ENCODE measurements around the gene MOXD1.

MOXD1 gene

DNA sequence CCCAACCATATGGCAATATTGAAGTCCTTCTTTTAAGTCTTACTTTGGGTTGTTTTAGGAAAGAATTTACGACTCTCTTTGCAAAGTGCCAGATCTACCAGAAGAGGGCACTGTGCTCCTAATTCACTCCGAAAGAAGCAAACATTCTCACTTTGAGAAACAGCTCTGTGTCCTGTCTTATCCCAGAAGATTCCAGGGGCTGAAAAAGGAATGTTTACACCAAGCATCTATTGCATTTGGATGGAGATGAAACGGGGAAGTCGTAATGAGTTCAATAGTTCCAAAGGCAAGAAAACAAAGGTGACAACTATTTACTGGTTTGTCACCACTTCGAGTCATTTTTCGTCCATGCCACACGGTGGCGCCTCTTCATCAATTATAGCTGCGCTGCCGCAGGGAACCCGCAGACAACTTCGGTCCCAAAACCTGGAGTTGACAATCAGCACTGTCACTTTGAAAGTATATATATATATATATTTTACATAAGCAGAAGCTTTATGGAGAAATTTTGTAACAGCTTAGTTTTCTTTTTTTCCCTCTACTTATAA is 121.6 kb downstream of the MOXD1 start:
- Histone ChIP-seq H3K4me3 (ENCODE audit: low read depth, low read length, poor library complexity, severe bottlenecking) (peak overlapping the region; percentile 53), H3K9ac (ENCODE audit: low read length) (peak overlapping the region; percentile 44; the same call in 1 of the 2 replicates), H3F3A (ENCODE audit: insufficient read depth, low read length) (no peaks in the 10 kb centered on the region), H3K36me3 (ENCODE audit: insufficient read depth, low read length) (no peaks in the 10 kb centered on the region), H3K27ac (ENCODE audit: low read depth, low read length, poor library complexity, severe bottlenecking) (no peak overlapping the region), H3K9me3 (ENCODE audit: low read length) (no peaks in the 10 kb centered on the region), H3K4me2 (ENCODE audit: low read length) (peak overlapping the region; percentile 74), H3K9me2 (ENCODE audit: low read depth, low read length) (no peaks in the 10 kb centered on the region), H3K4me1 (ENCODE audit: insufficient read depth, low read length, severe bottlenecking) (peaks cover 9% of the 10 kb centered on the region), H2AFZ (ENCODE audit: low read length) (peak overlapping the region; percentile 81), H4K20me1 (ENCODE audit: insufficient read depth, low read length) (no peaks in the 10 kb centered on the region), H3K79me2 (ENCODE audit: insufficient read depth, low read length) (no peaks in the 10 kb centered on the region), H3K27me3 (ENCODE audit: insufficient read depth, low read length) (no peaks in the 10 kb centered on the region)
- TF ChIP-seq, protein P1, sequence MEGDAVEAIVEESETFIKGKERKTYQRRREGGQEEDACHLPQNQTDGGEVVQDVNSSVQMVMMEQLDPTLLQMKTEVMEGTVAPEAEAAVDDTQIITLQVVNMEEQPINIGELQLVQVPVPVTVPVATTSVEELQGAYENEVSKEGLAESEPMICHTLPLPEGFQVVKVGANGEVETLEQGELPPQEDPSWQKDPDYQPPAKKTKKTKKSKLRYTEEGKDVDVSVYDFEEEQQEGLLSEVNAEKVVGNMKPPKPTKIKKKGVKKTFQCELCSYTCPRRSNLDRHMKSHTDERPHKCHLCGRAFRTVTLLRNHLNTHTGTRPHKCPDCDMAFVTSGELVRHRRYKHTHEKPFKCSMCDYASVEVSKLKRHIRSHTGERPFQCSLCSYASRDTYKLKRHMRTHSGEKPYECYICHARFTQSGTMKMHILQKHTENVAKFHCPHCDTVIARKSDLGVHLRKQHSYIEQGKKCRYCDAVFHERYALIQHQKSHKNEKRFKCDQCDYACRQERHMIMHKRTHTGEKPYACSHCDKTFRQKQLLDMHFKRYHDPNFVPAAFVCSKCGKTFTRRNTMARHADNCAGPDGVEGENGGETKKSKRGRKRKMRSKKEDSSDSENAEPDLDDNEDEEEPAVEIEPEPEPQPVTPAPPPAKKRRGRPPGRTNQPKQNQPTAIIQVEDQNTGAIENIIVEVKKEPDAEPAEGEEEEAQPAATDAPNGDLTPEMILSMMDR (IDR thresholded peaks at IDR 0.05; ENCODE audit: low read length), result peak; percentile 99
- no peak for TF ChIP-seq EZH2 (IDR thresholded peaks at IDR 0.05; ENCODE audit: borderline replicate concordance, low read length)

DNA sequence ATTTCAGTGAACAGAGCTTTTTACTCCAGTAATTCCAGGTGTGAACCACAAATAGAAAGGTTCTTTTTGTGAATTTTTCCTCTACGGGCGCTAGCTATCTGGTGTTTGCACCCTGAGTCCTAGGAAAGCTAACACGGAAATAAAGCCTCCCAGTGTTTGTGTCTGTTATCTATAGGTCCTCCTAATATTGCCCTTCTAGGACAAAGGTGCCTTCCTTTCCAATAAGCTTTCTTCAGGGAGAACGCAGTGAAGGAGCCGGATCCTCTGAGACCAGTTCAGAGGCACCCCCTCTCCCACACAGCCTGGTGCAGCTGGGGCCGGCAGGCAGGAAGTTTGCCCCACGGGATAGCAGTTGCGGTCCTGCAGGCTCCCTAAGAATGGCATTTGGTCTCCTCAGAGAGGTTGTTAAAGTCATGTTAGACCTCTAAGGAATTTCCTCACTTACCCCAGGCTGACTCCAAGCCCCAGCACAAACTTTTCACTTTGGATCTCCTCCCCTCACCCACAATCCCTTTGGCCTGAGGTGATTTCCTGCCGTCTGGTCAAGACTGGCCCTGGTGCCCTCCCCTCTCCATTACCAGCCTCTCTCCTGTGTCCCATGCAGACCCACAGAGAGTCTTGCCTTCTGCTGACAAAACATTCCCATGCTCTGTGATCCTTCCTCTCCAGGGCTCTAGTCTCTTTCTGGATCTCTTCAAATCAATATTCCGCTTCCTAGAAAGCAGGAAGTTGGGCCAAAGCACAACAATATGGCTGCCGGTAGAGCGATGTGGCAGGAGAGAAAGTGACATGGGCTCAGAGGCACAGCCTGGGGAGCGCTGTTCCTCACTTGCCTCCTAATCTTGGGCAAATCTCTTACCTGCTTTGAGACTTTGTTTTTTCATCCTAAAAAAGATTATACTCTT is 126.0 kb downstream of the MOXD1 start:
- no peaks in the 10 kb centered on the region for H3K9me2 ChIP-seq (ENCODE audit: low read depth, low read length)
- no peaks in the 10 kb centered on the region for H3F3A ChIP-seq (ENCODE audit: insufficient read depth, low read length)
- H4K20me1 ChIP-seq (ENCODE audit: insufficient read depth, low read length), result no peaks in the 10 kb centered on the region
- no peak overlapping the region for H2AFZ ChIP-seq (ENCODE audit: low read length)
- H3K79me2 ChIP-seq (ENCODE audit: insufficient read depth, low read length), result no peaks in the 10 kb centered on the region
- H3K9ac ChIP-seq (ENCODE audit: low read length), result no peak overlapping the region
- H3K4me3 ChIP-seq (ENCODE audit: low read depth, low read length, poor library complexity, severe bottlenecking), result no peak overlapping the region
- H3K9me3 ChIP-seq (ENCODE audit: low read length), result no peaks in the 10 kb centered on the region
- no peak for TF ChIP-seq EZH2 (IDR thresholded peaks at IDR 0.05; ENCODE audit: borderline replicate concordance, low read length)
- TF ChIP-seq, protein P1 (IDR thresholded peaks at IDR 0.05; ENCODE audit: low read length), result no peak
- H3K36me3 ChIP-seq (ENCODE audit: insufficient read depth, low read length), result no peaks in the 10 kb centered on the region
- no peaks in the 10 kb centered on the region for H3K27me3 ChIP-seq (ENCODE audit: insufficient read depth, low read length)
- H3K4me1 ChIP-seq (ENCODE audit: insufficient read depth, low read length, severe bottlenecking), result peaks cover 23% of the 10 kb centered on the region
- H3K4me2 ChIP-seq (ENCODE audit: low read length), result no peak overlapping the region
- H3K27ac ChIP-seq (ENCODE audit: low read depth, low read length, poor library complexity, severe bottlenecking), result no peak overlapping the region

- Histone ChIP-seq H4K20me1 (ENCODE audit: insufficient read depth, low read length) (no peaks in the 10 kb centered on the region), H3K9ac (ENCODE audit: low read length) (no peak overlapping the region), H3F3A (ENCODE audit: insufficient read depth, low read length) (no peaks in the 10 kb centered on the region), H3K27me3 (ENCODE audit: insufficient read depth, low read length) (no peaks in the 10 kb centered on the region), H3K4me3 (ENCODE audit: low read depth, low read length, poor library complexity, severe bottlenecking) (no peak overlapping the region), H3K79me2 (ENCODE audit: insufficient read depth, low read length) (no peaks in the 10 kb centered on the region), H3K4me2 (ENCODE audit: low read length) (no peak overlapping the region), H3K36me3 (ENCODE audit: insufficient read depth, low read length) (no peaks in the 10 kb centered on the region), H3K27ac (ENCODE audit: low read depth, low read length, poor library complexity, severe bottlenecking) (no peak overlapping the region), H2AFZ (ENCODE audit: low read length) (no peak overlapping the region), H3K9me3 (ENCODE audit: low read length) (no peaks in the 10 kb centered on the region), H3K9me2 (ENCODE audit: low read depth, low read length) (no peaks in the 10 kb centered on the region), H3K4me1 (ENCODE audit: insufficient read depth, low read length, severe bottlenecking) (peaks cover 45% of the 10 kb centered on the region)
- TF ChIP-seq, protein P1 (IDR thresholded peaks at IDR 0.05; ENCODE audit: low read length), result no peak
- TF ChIP-seq EZH2 (IDR thresholded peaks at IDR 0.05; ENCODE audit: borderline replicate concordance, low read length), result no peak
Observed at GRCh38 chr6:132272776-132273175, 128.5 kb downstream of the MOXD1 start.

Data from OCI-LY1 (cell line).